Nephron progenitor cell (in vitro differentiated cells): ENCODE results near the gene TREM1.

Experiments used
- DNase-seq: peaks from one replicate; pipeline ENCODE4 v3.0.0; 2021
- H3K27ac Mint-ChIP-seq: 2 replicates; pipeline ENCODE4 v1.8.0; 2021; ENCODE audit warnings: mild to moderate bottlenecking, moderate library complexity, mixed read lengths
- H3K27me3 Mint-ChIP-seq: 2 replicates; pipeline ENCODE4 v1.8.0; 2021; ENCODE audit warnings: mild to moderate bottlenecking, low read depth, mixed read lengths; ENCODE audit not compliant: poor library complexity
- H3K36me3 Mint-ChIP-seq: 2 replicates; pipeline ENCODE4 v1.8.0; 2021; ENCODE audit warnings: low read depth, mixed read lengths
- H3K4me1 Mint-ChIP-seq: 2 replicates; pipeline ENCODE4 v1.8.0; 2021; ENCODE audit warnings: mixed read lengths
- H3K4me3 Mint-ChIP-seq: 2 replicates; pipeline ENCODE4 v1.8.0; 2021; ENCODE audit warnings: mild to moderate bottlenecking, moderate library complexity, mixed read lengths
- H3K9me3 Mint-ChIP-seq: 2 replicates; pipeline ENCODE4 v1.8.0; 2021; ENCODE audit warnings: mild to moderate bottlenecking, moderate library complexity, mixed read lengths
- CTCF ChIP-seq: fragments of 200-600 bp; sonication (generic); IDR thresholded peaks from 2 replicates; pipeline ENCODE4 v1.5.0; 2021; ENCODE audit warnings: antibody characterized with exemption

The TREM1 gene

GRCh38 chr6:41237128-41237527, 49.4 kb downstream of the TREM1 start:
- H3K4me3 Mint-ChIP-seq: no peak overlapping the region
- no peak for DNase-seq
- peaks cover 68% of the 10 kb centered on the region for H3K27me3 Mint-ChIP-seq
- H3K36me3 Mint-ChIP-seq: no peaks in the 10 kb centered on the region
- H3K27ac Mint-ChIP-seq: no peak overlapping the region
- no peak for TF ChIP-seq CTCF
- H3K9me3 Mint-ChIP-seq: no peaks in the 10 kb centered on the region
- H3K4me1 Mint-ChIP-seq: peaks cover 9% of the 10 kb centered on the region

GRCh38 chr6:41236276-41236675, 50.2 kb downstream of the TREM1 start:
- Mint-ChIP-seq H3K27me3 (peaks cover 62% of the 10 kb centered on the region), H3K36me3 (no peaks in the 10 kb centered on the region), H3K9me3 (no peaks in the 10 kb centered on the region), H3K4me1 (peaks cover 9% of the 10 kb centered on the region), H3K27ac (no peak overlapping the region), H3K4me3 (no peak overlapping the region)
- no peak for TF ChIP-seq CTCF
- DNase-seq: no peak

- Mint-ChIP-seq H3K4me1 (peaks cover 3% of the 10 kb centered on the region), H3K36me3 (no peaks in the 10 kb centered on the region), H3K27me3 (peaks cover 43% of the 10 kb centered on the region), H3K4me3 (no peak overlapping the region), H3K27ac (no peak overlapping the region), H3K9me3 (no peaks in the 10 kb centered on the region)
- no peak for DNase-seq
- no peak for TF ChIP-seq CTCF
Observed at GRCh38 chr6:41232667-41233066, 53.8 kb downstream of the TREM1 start.

GRCh38 chr6:41231246-41231645, 55.2 kb downstream of the TREM1 start:
- DNase-seq: no peak
- no peak for TF ChIP-seq CTCF
- no peak overlapping the region for H3K4me3 Mint-ChIP-seq
- H3K4me1 Mint-ChIP-seq: peaks cover 17% of the 10 kb centered on the region
- peaks cover 41% of the 10 kb centered on the region for H3K27me3 Mint-ChIP-seq
- H3K27ac Mint-ChIP-seq: peak overlapping the region; percentile 9
- H3K36me3 Mint-ChIP-seq: no peaks in the 10 kb centered on the region
- no peaks in the 10 kb centered on the region for H3K9me3 Mint-ChIP-seq

- DNase-seq: no peak
- H3K36me3 Mint-ChIP-seq: no peaks in the 10 kb centered on the region
- peaks cover 32% of the 10 kb centered on the region for H3K27me3 Mint-ChIP-seq
Observed at GRCh38 chr6:41229721-41230120, 56.8 kb downstream of the TREM1 start.

More at GRCh38 chr6:41229721-41230120, 56.8 kb downstream of the TREM1 start:
- no peak overlapping the region for H3K27ac Mint-ChIP-seq
- peaks cover 17% of the 10 kb centered on the region for H3K4me1 Mint-ChIP-seq
- TF ChIP-seq CTCF: no peak
- no peaks in the 10 kb centered on the region for H3K9me3 Mint-ChIP-seq
- H3K4me3 Mint-ChIP-seq: no peak overlapping the region
